IMR-90 (cell line): ENCODE data around the gene TRAPPC2L. TPM values are rescaled to one million over a fixed set of nuclear protein-coding genes. Genes with fewer than 3 reads are reported as not detected.

Experiments
- ATAC-seq: fragments of 200-7000 bp; cut with Tn5 transposase; 2 replicates; pipeline ENCODE4 v1.9.1; 2020; ENCODE audit warnings: low read depth, mild to moderate bottlenecking, moderate library complexity
- BruUV-seq: library from RNA; stranded (reverse); fragments of 400-500 nt; replicated peaks from 2 replicates; lab custom pipeline; 2021; lab: Mats Ljungman, UMichigan
- CTCF ChIA-PET: fragments of 300-600 bp; formaldehyde crosslinking; extraction: SDS; loops from one replicate; lab custom pipeline; 2021; ENCODE audit warnings: antibody characterized with exemption; lab: Yijun Ruan, JAX
- POLR2A ChIA-PET: fragments of 300-600 bp; sonication (Branson Sonifier 250); formaldehyde crosslinking; loops from one replicate; lab custom pipeline; 2022; ENCODE audit warnings: antibody characterized with exemption; ENCODE audit not compliant: unreplicated experiment; lab: Charles Lee
- DNase-seq: peaks from one replicate; pipeline ENCODE4 v3.0.0; 2013
- H2AFZ ChIP-seq: replicated peaks from 2 replicates; pipeline ENCODE3; 2013; ENCODE audit warnings: low read length, mild to moderate bottlenecking; ENCODE audit not compliant: poor library complexity
- H2AK5ac ChIP-seq: 2 replicates; pipeline ENCODE4 v1.6.1; 2013; ENCODE audit warnings: low read depth, low read length, inconsistent platforms
- H2AK9ac ChIP-seq: replicated peaks from 2 replicates; pipeline ENCODE3; 2013; ENCODE audit warnings: mild to moderate bottlenecking, low read depth, low read length, moderate library complexity; ENCODE audit not compliant: poor library complexity
- H2BK120ac ChIP-seq: 2 replicates; pipeline ENCODE4 v1.6.1; 2013; ENCODE audit warnings: low read depth, low read length, inconsistent platforms
- H2BK15ac ChIP-seq: 3 replicates; pipeline ENCODE4 v1.6.1; 2013; ENCODE audit warnings: low read depth, low read length, inconsistent platforms
- H2BK20ac ChIP-seq: 2 replicates; pipeline ENCODE4 v1.6.1; 2013; ENCODE audit warnings: low read depth, mild to moderate bottlenecking, inconsistent platforms, low read length, moderate library complexity
- H2BK5ac ChIP-seq: 2 replicates; pipeline ENCODE4 v1.6.1; 2013; ENCODE audit warnings: mild to moderate bottlenecking, low read depth, low read length, inconsistent platforms; ENCODE audit not compliant: poor library complexity, severe bottlenecking
- H3K14ac ChIP-seq: replicated peaks from 2 replicates; pipeline ENCODE4 v1.6.1; 2013; ENCODE audit warnings: low read depth, low read length, inconsistent platforms
- H3K18ac ChIP-seq: 2 replicates; pipeline ENCODE4 v1.6.1; 2013; ENCODE audit warnings: low read depth, low read length, control low read depth
- H3K23ac ChIP-seq: 2 replicates; pipeline ENCODE4 v1.6.1; 2013; ENCODE audit warnings: low read depth, low read length, inconsistent platforms
- H3K27ac ChIP-seq: 2 replicates; pipeline ENCODE4 v1.5.1; 2013; ENCODE audit warnings: mild to moderate bottlenecking, control low read depth, low read length; ENCODE audit not compliant: insufficient read depth
- H3K27me3 ChIP-seq: 2 replicates; pipeline ENCODE4 v1.6.1; 2013; ENCODE audit warnings: low read length; ENCODE audit not compliant: control insufficient read depth, insufficient read depth
- H3K36me3 ChIP-seq: 2 replicates; pipeline ENCODE4 v1.6.1; 2013; ENCODE audit warnings: low read length, mixed read lengths; ENCODE audit not compliant: control insufficient read depth, insufficient read depth
- H3K4ac ChIP-seq: 2 replicates; pipeline ENCODE4 v1.6.1; 2013; ENCODE audit warnings: low read depth, low read length, inconsistent platforms
- H3K4me1 ChIP-seq: 2 replicates; pipeline ENCODE4 v1.6.1; 2013; ENCODE audit warnings: low read length, mixed read lengths; ENCODE audit not compliant: control insufficient read depth, insufficient read depth
- H3K4me2 ChIP-seq: 2 replicates; pipeline ENCODE4 v1.6.1; 2013; ENCODE audit warnings: low read depth, mild to moderate bottlenecking, control low read depth, low read length, moderate library complexity
- H3K4me3 ChIP-seq: 2 replicates; pipeline ENCODE4 v1.5.1; 2013; ENCODE audit warnings: low read depth, mild to moderate bottlenecking, control low read depth, low read length, moderate library complexity; ENCODE audit not compliant: insufficient read depth
- H3K56ac ChIP-seq: 2 replicates; pipeline ENCODE4 v1.6.1; 2013; ENCODE audit warnings: low read length, inconsistent platforms; ENCODE audit not compliant: insufficient read depth; ENCODE audit errors: extremely low read depth
- H3K79me1 ChIP-seq, 2 experiments: 2 replicates each; pipeline ENCODE4 v1.6.1; 2013; ENCODE audit warnings: low read length in 2 of 2, inconsistent platforms in 1 of 2, low read depth in 1 of 2
- H3K9ac ChIP-seq: 2 replicates; pipeline ENCODE4 v1.6.1; 2013; ENCODE audit warnings: low read depth, low read length, control low read depth
- H3K9me1 ChIP-seq: 2 replicates; pipeline ENCODE4 v1.6.1; 2013; ENCODE audit warnings: low read length, inconsistent platforms; ENCODE audit not compliant: insufficient read depth
- H3K9me3 ChIP-seq: 2 replicates; pipeline ENCODE4 v1.6.1; 2013; ENCODE audit warnings: low read length; ENCODE audit not compliant: control insufficient read depth, insufficient read depth
- H4K20me1 ChIP-seq: 2 replicates; pipeline ENCODE4 v1.6.1; 2013; ENCODE audit warnings: low read length, inconsistent platforms; ENCODE audit not compliant: insufficient read depth
- H4K5ac ChIP-seq: 2 replicates; pipeline ENCODE4 v1.6.1; 2013; ENCODE audit warnings: mild to moderate bottlenecking, low read depth, low read length, control low read depth
- H4K8ac ChIP-seq, 2 experiments: 2 replicates each; pipeline ENCODE4 v1.6.1; 2013; ENCODE audit warnings: low read depth in 2 of 2, low read length in 2 of 2, control low read depth in 1 of 2, inconsistent platforms in 1 of 2
- H4K91ac ChIP-seq: 2 replicates; pipeline ENCODE4 v1.6.1; 2013; ENCODE audit warnings: low read depth, low read length, inconsistent platforms; ENCODE audit not compliant: insufficient read depth
- CHD1 ChIP-seq: IDR thresholded peaks from 2 replicates; pipeline ENCODE4 v1.6.1; 2012; ENCODE audit warnings: low read depth, low read length, improper control_type of control experiment
- MAZ ChIP-seq: IDR thresholded peaks from 2 replicates; pipeline ENCODE4 v1.6.1; 2012; ENCODE audit warnings: low read depth, mild to moderate bottlenecking, low read length, improper control_type of control experiment, moderate library complexity, borderline replicate concordance
- NFE2L2 ChIP-seq: fragments of 150-350 bp; IDR thresholded peaks from 2 replicates; pipeline ENCODE4 v1.6.1; 2016; ENCODE audit warnings: low read depth, mild to moderate bottlenecking, low read length
- POLR2A ChIP-seq: IDR thresholded peaks from 2 replicates; pipeline ENCODE4 v1.6.1; 2012; ENCODE audit warnings: mild to moderate bottlenecking, low read depth, low read length
- RAD21 ChIP-seq: IDR thresholded peaks from 2 replicates; pipeline ENCODE4 v1.6.1; 2012; ENCODE audit warnings: low read length, improper control_type of control experiment
- WGBS, 2 experiments: methylation state at CpG; one replicate each; pipeline versions ENCODE4 v1.1.5 to v1.1.7; 2013; ENCODE audit warnings: missing lambda C conversion rate in 2 of 2; ENCODE audit not compliant: insufficient read length in 1 of 2; ENCODE audit errors: extremely low coverage in 2 of 2; 5-methylcytosine and 5-hydroxymethylcytosine counted together
- dilution Hi-C: fragments of 300-500 bp; cut with HindIII; formaldehyde crosslinking; loops from one replicate; pipeline ENCODE4 v1.14.3; 2018; ENCODE audit warnings: low sequenced_read_pairs; ENCODE audit not compliant: unreplicated experiment
- in situ Hi-C: fragments of 300-500 bp; cut with MboI; formaldehyde crosslinking; loops from 3 replicates; pipeline ENCODE4 v1.14.3; 2019; ENCODE audit warnings: low sequenced_read_pairs, inconsistent platforms, mixed read lengths
- intact Hi-C: fragments of 100-400 bp; cut with micrococcal nuclease; formaldehyde crosslinking; loops from 2 replicates; pipeline ENCODE4 v1.10.0; 2022
- polyA plus RNA-seq, 3 experiments: library from polyadenylated mRNA; depleted of rRNA; stranded (reverse); fragments of >200 nt; gene quantifications; 2 replicates each; pipeline ENCODE4 v1.2.3, GENCODE V29; 2012; ENCODE audit warnings: low replicate concordance in 1 of 3
- total RNA-seq: library from RNA; depleted of rRNA; stranded (reverse); fragments of >200 nt; gene quantifications from 2 replicates; pipeline ENCODE4 v1.2.3, GENCODE V29; 2012

The TRAPPC2L gene
- total and polyA plus RNA-seq, 2 of the 4 experiments (the other 2 are of a cell fraction), result 102 to 109 TPM

GRCh38 chr16:88869673-88869980, 12.7 kb downstream of the TRAPPC2L start:
- no peak overlapping the region for H4K5ac ChIP-seq
- no peak overlapping the region for H3K56ac ChIP-seq
- H3K14ac ChIP-seq, result no peak overlapping the region
- DNase-seq, result peak; percentile 25
- no peak overlapping the region for H2BK15ac ChIP-seq
- no peaks in the 10 kb centered on the region for H3K79me1 ChIP-seq
- no peak overlapping the region for H2AK5ac ChIP-seq
- H3K9me1 ChIP-seq, result no peaks in the 10 kb centered on the region
- 27% methylated on average over 4 of the region's 9 CpGs; no CpG with 5 or more reads in 1 of the 2 experiments for WGBS, 2 experiments
- H3K27me3 ChIP-seq, result peaks cover 48% of the 10 kb centered on the region
- no peak overlapping the region for H3K18ac ChIP-seq
- ChIA-PET POLR2A (no interaction called here), CTCF (no interaction called here)
- no peak overlapping the region for H4K8ac ChIP-seq
- H3K23ac ChIP-seq, result no peak overlapping the region
- TF ChIP-seq NFE2L2 (no peak), MAZ (no peak), RAD21 (no peak), CHD1 (no peak), POLR2A (no peak)
- dilution Hi-C loops, result no loop called here
- H2AK9ac ChIP-seq, result no peak overlapping the region
- in situ Hi-C loops, result no loop called here
- H4K20me1 ChIP-seq, result no peaks in the 10 kb centered on the region
- BruUV-seq, result no TSS peak
- no peak overlapping the region for H2BK120ac ChIP-seq
- no peaks in the 10 kb centered on the region for H3K4me1 ChIP-seq
- no peak overlapping the region for H2BK20ac ChIP-seq
- no peaks in the 10 kb centered on the region for H3K36me3 ChIP-seq
- H3K4me2 ChIP-seq, result no peak overlapping the region
- H4K91ac ChIP-seq, result no peak overlapping the region
- no peak overlapping the region for H3K9ac ChIP-seq
- H3K4me3 ChIP-seq, result no peak overlapping the region
- H2AFZ ChIP-seq, result peak overlapping the region; percentile 5
- intact Hi-C loops, result no loop called here
- peak; percentile 52 for ATAC-seq
- no peak overlapping the region for H2BK5ac ChIP-seq
- no peak overlapping the region for H3K4ac ChIP-seq
- H3K9me3 ChIP-seq, result no peaks in the 10 kb centered on the region
- H3K27ac ChIP-seq, result no peak overlapping the region
